Stimulated activated CD4-positive, alpha-beta T cell treated with anti-CD3 and anti-CD28 coated beads, Interleukin-12 subunit alpha, Interleukin-12 subunit beta, amount 100 ng/mL, for 24 hours (primary cell): ENCODE results near the gene MPP7.

ENCODE experiments used
- DNase-seq, 2 experiments: peaks; one replicate each; pipeline ENCODE4 v3.0.0-alpha.2; 2020; ENCODE audit warnings: low read depth in 2 of 2

The MPP7 gene

DNA sequence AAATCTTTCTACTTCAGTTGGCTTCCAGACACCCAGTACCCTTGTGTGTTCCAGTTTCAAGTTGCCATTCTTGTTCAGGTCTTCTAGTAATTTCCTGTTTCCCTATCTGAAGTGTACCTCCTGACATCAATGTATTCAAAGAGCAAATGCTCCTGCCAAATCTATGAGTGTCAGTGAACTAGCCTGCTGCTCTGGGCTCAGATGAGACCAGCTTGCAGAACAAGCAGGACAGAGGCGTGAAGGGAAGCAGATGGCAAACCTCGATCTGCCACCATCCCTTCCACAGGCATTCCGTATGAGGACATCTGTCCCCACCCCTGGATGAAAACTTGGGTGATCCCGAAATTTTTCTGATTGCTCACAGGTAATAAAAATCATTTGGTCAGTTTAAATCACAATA lies 4.4 kb upstream of the MPP7 start:
- no peak for DNase-seq

DNA sequence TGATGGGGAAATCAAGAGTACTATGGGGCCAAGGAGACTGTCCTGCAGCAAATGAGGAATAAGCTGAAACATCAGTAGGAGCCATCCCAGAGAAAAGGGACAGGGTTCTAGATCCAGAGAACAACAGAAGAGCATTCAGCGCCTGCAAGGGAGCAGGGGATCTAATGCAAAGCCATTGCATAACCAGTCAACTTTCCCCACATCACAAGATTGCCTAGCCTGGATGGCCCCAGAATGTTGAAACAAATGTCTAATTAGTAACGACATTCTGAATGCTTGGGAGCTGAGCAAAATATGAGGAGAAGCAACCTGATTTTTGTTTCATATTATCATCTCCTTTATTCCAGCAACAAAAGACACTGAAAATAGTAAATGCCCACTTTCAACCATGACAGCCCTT lies 2.7 kb upstream of the MPP7 start:
- DNase-seq, result no peak

DNA sequence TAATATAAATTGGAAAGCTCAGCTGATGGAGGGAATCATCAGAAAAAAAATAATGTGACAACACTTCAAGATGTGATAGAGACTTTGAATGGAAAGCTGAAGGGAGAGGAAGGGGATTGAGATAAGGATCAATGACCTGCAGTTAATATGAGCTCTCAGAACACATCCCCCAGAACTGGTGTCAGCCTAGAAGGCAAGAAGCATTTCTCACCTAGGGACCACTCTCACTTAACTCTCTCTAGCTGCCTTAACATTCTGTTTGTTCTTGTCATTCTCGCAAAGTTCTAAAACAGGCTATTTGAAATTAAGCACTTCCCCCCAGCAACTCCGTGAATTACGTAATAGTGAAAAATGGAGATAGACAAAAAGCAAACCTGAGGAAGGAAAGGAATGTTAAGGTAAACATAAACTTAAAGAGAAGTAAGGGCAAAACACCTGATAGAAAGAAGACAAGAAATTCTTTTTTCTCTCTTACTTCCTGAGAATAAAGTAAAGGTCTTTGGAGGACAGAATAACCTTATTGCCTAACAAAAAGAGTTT lies 1.2 kb upstream of the MPP7 start:
- DNase-seq, result no peak

DNA sequence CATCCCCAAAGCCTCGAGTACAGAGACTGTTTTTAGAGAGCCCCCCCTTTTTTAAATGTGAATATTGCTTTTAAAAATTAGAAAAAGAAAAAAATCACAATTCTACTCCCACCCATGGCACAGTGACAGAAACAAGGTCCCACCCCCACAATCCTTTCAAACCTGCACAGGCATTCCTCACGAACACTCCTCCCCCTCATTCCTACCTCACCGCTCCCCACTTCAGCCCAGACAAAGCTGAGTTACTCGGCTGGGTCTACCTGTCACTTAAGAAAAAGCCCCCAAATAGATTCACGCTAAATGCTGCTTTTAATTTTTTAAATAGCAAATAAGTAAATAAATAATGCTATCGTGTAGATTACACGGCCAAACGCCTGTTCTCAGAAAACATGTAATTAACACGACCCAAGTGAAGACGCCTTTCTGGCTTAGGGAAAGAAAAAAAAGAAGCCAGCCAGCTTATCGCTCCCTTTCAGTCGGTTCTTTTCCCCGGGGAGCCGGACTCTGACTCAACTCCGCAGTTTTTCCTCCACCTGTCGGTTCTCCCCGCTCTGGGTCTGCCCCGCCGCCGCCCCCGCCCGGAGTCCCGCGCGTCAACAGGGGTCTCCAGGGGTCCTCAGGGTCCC lies 739 bp downstream of the MPP7 start:
- no peak for DNase-seq

DNA sequence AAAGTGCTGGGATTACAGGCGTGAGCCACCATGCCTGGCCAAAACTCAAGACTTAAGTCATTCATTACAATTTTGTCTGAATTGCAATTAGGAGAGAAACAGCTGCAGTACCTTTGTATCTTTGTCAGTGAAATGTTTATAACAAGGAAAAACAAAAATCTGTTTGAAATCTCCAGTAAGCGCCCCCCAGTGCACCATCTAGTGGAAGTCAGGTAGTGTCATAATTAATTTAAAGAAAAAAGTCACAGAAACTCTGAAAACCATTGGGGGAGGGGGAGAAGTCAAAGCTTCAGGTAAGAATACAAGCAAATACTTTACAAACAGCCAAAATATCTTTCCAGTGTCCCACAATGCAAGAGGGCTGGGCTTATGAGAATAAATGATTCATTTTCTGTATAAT lies 2.8 kb downstream of the MPP7 start:
- no peak for DNase-seq

DNA sequence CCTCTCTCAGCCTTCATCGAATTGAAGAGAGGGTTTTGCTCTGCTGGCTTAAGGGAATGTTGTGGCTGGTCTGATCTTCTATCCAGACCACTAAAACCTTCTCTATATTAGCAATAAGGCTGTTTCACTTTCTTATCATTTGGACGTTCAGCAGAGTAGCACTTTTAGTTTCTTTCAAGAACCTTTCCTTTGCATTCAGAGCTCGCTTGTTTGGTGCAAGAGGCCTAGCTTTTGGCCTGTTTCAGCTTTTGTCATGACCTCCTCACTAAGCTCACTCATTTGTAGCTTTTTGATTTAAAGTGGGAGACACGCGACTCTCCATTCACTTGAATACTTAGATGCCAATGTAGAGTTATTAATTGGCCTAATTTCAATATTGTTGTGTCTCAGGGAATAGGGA lies 3.9 kb downstream of the MPP7 start:
- no peak for DNase-seq

DNA sequence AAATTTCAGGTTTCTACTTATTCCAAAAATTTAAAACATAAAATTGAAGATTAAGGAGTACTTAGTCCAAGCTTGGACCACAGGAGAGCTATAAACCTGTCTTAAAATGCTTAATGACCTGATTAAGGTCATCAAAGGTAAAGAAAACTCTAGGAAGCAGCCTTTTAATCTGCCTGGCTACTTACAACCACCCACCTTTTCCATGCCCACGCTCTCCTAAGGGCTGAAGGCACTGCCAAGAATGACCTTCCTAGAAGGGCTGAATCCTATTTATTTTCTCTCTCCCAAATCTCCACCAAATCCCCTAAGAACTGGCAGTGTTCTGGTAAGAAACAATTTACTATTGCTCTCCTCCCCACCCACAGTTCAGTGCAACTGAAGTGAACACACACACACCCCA lies 6.8 kb downstream of the MPP7 start:
- no peak for DNase-seq

DNA sequence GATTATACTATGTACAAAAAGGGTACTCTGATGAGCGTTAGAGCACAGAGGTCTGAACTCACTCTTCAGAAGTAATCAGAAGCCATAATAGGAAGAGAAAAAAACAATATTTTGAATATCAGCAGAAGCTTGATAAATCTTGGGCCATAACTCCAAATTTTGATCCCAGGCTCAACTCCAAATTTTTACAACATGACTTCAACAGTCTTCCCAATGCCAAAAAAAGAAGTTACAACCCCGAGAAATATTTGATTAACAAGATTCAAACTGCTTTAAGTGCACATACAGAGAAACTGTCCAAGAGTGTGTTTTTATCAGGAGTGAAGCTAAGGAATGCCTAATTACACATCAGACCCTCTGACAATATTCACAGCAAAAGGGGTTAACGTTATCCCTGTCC lies 7.5 kb downstream of the MPP7 start:
- DNase-seq, result no peak

DNA sequence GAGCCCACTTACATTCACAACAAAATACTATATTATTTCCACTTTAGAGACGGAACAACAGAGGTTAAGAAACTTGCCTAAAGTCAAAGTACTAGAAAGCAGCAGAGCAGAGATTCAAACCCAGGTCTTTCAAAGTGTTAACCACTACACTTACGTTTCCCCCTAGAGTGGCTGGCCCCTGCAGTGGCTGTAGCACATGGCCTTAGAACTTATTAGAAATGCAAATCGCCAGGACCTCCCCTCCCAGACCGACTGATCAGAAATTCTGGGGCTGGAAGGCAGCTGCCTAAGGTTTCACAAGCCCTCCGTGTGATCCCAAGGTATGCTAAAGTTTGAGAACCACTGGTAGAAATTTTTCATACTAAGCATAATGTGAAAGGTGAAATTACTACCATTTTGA lies 8.1 kb downstream of the MPP7 start:
- DNase-seq, result no peak

DNA sequence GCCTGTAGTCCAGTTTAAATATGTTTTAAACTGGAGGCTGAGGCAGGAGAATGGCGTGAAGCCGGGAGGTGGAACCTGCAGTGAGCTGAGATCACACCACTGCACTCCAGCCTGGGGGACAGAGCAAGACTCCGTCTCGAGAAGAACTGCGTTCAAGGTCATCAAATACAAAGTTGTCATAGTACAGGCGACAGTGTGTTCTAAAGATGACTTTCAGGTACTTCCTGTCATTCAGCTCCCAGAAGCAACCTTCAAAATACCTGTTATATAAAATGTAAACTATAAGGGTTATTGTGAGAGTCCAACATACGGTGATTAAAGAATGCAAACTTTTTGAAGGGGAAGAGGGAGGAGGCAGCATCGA lies 8.7 kb downstream of the MPP7 start:
- no peak for DNase-seq

DNA sequence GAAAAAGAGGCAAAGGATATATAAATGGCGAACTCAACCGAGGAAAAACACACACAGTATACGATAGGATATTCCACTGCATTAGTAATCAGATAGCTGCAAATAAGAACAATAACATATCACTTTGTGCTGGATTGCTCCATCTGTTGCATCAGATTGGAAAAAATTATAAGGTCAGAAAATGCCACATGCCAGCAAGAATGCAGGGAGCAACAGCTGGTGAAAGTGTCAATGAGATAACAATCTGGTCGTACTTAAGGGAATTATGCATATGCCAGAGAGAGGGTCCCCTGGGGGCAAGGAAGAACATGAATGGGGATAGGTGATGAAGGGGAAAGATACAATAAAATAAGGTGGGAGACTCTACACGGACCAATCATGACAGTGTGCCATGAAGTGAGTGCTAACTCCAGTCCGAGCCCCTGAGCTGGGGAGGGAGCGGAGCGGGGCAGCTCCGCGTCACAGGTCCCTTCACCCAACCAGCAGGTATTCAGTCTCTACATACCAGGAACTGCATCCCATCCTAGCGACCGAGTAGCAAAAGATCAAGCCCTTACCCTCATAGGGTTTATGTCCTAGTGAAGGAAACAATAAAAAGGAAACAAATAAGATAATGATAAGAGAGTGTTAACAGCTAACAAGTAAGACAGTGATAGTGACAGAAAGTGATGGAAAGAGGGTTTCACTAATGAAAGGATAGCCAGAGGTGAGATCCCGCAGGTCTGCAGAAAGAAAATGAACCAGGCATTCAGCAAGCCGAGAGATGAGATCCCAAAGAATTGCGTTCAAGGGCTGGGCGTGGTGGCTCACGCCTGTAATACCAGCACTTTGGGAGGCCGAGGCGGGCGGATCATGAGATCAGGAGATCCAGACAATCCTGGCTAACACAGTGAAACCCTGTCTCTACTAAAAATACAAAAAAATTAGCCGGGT lies 9.4 kb downstream of the MPP7 start:
- no peak for DNase-seq

DNA sequence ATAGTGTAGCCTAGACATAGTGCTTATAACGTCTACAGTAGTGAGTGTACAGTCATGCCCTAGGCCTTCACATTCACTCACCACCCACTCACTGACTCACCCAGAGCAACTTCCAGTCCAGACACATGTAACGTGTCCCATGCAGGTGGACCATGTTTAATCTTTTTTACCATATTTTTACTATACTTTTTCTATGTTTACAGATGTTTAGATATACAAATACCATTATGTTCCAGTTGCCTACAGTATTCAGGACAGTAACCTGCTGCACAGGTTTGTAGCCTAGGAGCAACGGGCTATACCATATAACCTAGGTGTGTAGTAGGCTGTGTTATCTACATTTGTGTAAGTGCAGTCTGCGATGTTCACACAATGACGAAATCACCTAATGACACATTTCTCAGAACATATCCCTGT lies 11.0 kb downstream of the MPP7 start:
- peak; percentile 25 to 28 for DNase-seq

DNA sequence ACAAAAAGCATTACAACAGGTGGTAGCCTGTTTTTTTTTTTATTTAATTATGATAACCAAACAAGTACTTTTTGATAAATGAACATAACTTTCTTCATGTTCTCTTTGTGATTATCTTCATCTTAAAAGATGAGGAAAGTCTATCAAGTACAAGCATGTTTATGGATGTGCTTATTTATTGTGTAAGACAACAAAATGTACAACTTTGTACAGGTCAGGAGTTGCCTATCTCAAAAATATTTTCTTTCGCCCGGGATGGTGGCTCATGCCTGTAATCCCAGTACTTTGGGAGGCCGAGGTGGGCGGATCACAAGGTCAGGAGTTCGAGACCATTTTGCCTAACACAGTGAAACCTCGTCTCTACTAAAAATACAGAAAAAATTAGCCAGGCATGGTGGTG lies 17.0 kb downstream of the MPP7 start:
- no peak for DNase-seq

DNA sequence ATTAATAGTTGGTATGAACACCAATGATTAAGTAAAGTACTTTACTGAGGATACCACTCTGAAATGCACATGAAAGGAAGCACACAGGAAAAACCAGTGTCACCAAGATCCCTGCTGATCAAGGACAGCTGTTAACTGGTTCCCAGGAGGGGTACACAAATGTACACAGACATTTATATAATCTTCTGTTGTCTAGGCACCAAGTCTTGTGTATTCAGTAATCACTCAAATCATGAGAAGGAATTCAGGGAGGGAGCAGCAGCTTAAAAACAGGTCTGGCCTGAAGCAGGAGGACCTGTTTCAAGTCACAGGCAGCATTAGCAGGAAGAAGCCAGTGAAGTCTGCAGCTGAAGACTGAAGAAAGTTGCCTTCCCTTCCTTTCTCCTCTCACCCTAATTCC lies 18.7 kb downstream of the MPP7 start:
- DNase-seq, result no peak

DNA sequence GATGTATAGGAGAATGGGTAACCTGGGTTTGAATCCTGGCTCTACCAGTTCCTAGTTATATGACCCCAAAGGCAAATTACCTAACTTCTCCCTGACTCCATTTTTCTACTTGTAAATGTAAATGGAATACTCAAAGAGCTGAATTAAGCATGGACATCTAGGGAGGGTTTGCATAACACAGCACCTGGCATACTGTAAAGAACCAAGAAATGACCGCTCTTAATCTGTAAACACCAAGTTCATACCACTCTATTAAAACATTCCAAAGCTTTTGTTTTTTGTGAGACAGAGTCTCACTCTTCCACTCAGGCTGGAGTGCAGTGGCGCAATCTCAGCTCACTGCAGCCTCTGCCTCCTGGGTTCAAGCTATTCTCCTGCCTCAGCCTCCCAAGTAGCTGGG lies 19.6 kb downstream of the MPP7 start:
- no peak for DNase-seq

DNA sequence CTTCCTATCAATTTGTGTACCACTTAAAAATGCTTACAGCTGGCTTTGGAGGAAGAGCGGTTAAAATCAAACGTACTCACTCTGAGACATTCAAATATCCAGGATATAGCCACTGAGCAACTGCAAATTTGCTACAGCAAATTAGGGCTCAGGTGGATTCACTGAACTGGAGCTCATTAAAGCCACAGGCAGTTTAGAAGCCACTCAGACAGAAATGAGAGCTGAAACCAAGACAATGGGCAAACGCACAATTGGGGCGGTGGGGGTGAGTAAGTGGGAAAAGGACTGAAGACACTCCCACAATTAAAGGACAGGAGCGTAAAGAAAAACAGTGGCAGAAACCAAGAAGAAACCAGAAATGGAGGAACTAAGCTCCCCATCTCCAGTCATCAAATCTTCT lies 20.5 kb downstream of the MPP7 start:
- no peak for DNase-seq

DNA sequence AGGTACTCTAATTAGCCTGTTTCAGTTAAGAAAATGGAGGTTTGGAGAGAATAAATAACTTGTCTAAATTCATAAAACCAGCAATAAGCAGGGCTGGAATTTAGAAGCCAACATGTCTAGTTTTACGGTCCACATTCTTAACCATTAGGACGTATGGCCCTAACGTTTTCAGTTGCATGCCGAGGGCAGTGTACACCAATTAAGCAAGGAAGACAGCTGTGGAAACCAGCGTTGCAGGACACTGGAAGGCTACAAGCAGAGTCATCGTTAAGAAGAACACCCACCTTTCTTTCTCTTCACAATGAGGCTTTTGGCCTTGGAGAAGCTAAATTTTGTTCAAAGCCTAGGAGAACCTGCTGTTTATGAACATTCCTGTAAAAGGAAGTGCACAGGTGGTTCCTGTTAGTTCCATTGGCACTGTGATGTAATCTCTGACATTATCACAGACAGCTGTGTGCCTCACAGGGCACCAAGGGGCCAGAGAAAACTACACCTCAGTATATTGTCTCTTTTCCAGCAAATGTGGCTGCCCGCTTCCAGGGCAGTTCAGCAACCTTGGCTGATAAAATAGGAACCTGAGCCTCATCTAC lies 21.0 kb downstream of the MPP7 start:
- no peak for DNase-seq

DNA sequence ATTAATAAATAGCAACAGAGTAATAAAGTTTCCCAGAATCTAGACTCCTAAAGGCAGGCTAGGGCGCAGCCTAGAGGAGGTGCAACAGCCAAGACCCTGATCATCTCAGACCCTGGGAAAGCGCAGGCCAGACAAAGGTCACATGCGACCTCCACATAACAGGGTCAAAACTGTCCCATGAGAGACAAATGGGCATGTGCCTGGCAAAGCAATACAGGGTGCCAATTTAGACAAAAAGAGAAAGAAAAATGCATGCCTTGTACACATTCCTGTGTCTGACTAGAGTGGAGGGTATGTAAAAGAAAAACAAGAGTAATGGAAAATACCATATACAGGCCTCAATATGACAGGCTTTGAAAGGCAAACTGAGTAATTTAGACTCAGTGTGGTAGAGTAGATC lies 22.2 kb downstream of the MPP7 start:
- DNase-seq, result no peak

DNA sequence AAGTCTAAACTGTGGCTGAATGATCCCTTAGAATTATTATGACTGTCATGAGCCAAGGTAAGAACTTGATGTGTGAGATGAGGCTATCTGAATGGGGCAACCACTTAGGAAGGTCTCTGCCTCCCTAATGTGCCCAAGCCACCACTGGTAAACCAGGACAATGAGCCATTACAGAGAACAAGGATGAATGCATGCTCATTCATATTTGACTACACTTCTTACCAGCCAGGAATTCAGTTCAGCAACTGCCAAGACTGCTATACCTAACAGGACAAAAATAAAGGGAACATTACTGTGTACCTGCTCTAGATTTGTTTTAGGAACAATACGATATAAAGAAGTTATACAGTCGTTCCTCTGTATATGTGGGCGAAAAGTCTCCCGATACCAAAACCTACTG lies 23.0 kb downstream of the MPP7 start:
- DNase-seq, result no peak

DNA sequence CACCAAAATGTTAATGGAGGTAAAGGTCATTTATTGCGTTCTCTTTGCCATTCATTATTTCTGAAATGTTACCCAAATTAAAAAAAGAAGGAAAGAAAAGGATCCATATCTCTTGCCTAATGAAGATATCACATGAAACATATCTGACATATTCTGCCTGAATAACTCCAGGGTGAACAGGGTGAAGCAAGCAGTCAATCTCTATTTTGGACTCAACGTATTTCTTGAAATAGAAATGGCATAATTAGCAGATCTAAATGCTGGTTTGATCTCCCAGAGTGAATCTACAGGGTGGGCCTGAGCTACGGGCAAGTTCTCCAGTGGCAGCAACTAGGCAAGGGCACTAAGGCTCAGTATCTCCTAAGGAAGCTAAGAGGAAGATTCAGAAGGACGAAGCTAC lies 24.0 kb downstream of the MPP7 start:
- no peak for DNase-seq

DNA sequence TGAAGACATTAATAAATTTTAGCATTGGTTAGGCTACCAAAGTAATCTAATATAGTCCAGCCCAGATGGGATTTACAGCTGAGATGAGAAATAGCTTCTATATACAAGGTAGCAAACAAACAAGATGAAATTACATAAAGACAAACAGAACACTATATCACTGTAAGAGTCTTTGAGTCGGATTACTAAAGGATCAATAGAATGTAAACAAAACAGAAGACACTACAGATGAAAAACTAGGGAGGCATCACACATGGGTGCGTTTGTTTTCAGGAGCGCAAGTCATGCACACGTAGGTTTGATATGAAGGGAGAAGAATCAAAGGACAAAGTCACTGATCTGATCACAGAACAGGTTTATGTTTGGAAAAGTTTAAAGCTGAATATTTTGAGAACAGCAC lies 26.5 kb downstream of the MPP7 start:
- no peak for DNase-seq

DNA sequence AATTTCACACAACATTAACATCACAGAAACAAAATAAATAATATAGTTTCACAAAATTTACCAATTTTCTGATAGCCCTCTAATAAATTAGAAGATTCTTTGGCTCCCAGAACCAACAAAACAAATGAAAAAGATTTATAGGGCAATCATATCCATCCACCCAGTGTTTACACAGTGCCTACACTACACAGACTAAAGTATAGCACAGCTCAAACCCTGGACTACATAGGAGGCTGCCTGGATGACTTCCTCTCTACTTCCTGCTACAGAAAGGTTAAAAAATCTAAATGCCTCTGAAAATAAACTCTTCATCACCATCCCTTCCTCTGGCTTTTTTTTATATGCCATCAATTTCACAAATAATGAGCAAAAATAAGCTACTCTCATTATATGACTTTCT lies 28.4 kb downstream of the MPP7 start:
- no peak for DNase-seq

DNA sequence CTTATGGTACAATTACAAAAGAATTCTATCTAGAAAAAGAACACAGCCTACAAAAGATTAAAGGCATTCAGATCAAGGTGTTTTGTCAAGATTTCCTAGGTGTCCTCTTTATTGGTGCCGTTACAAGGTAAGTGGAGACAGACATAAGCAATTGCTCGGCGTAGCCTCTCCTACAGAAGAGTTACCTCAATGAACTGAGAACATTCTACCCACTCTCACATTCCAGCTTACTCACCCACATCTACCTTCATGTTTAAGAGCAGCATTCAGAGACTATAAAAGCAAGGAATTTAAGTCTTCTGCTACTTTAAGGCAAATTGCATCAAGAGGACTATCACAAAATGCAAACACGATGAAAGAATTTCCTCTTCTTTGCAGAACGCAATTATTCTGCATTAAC lies 29.5 kb downstream of the MPP7 start:
- DNase-seq, result no peak
